Measurements from ENCODE around the gene TSHZ3.

- TF ChIP-seq FOXM1 (IDR thresholded peaks at IDR 0.05; ENCODE audit: borderline replicate concordance) (no peak), SP1 (IDR thresholded peaks at IDR 0.05) (no peak), ELF4 (IDR thresholded peaks at IDR 0.05) (no peak), NFRKB (IDR thresholded peaks at IDR 0.05) (no peak), LEF1 (IDR thresholded peaks at IDR 0.05; ENCODE audit: borderline replicate concordance) (no peak), HDGF (IDR thresholded peaks at IDR 0.05; ENCODE audit: borderline replicate concordance) (no peak), ARNT (IDR thresholded peaks at IDR 0.05) (no peak), TARDBP (IDR thresholded peaks at IDR 0.05) (no peak), SUZ12 (IDR thresholded peaks at IDR 0.05) (no peak), CTBP1 (IDR thresholded peaks at IDR 0.05; ENCODE audit: borderline replicate concordance) (no peak), BHLHE40 (IDR thresholded peaks at IDR 0.05; ENCODE audit: borderline replicate concordance) (no peak), L3MBTL2 (conservative IDR thresholded peaks at IDR 0.05) (no peak)
- TF ChIP-seq, protein P1, sequence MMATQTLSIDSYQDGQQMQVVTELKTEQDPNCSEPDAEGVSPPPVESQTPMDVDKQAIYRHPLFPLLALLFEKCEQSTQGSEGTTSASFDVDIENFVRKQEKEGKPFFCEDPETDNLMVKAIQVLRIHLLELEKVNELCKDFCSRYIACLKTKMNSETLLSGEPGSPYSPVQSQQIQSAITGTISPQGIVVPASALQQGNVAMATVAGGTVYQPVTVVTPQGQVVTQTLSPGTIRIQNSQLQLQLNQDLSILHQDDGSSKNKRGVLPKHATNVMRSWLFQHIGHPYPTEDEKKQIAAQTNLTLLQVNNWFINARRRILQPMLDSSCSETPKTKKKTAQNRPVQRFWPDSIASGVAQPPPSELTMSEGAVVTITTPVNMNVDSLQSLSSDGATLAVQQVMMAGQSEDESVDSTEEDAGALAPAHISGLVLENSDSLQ (IDR thresholded peaks at IDR 0.05): no peak
These were observed 43.2 kb upstream of the TSHZ3 start for GRCh38 chr19:31392464-31392863.

Measured in HEK293T (cell line).